Activated CD4-positive, alpha-beta memory T cell treated with anti-CD3 and anti-CD28 coated beads, Interleukin-2, amount 10 ng/mL, durations not matched to agents 7 days and 5 days (primary cell): Measurements from ENCODE around the gene PAN2. TPM values are rescaled to one million over a fixed set of nuclear protein-coding genes. Genes with fewer than 3 reads are reported as not detected.
"Not testable (repeated sequence)": the region's sequence is repeated elsewhere in the genome, so short reads cannot be mapped to it uniquely, and the experiment has no call there.

Experiments
- CTCF ChIA-PET: fragments of 350-600 bp; sonication (Branson Sonifier 250); formaldehyde crosslinking; loops from one replicate; lab custom pipeline; 2021; ENCODE audit warnings: antibody characterized with exemption, inconsistent platforms; lab: Charles Lee
- POLR2A ChIA-PET: fragments of 350-600 bp; sonication (Branson Sonifier 250); formaldehyde crosslinking; loops from one replicate; lab custom pipeline; 2021; ENCODE audit warnings: antibody characterized with exemption; lab: Charles Lee
- DNase-seq: peaks from one replicate; pipeline ENCODE4 v3.0.0-alpha.2; 2020
- H3K27ac Mint-ChIP-seq: one replicate; pipeline ENCODE4 v1.8.0; 2021; ENCODE audit warnings: mild to moderate bottlenecking, mixed read lengths
- H3K27me3 Mint-ChIP-seq: one replicate; pipeline ENCODE4 v1.8.0; 2021; ENCODE audit warnings: mixed read lengths
- H3K36me3 Mint-ChIP-seq: one replicate; pipeline ENCODE4 v1.8.0; 2021; ENCODE audit warnings: low read depth, mixed read lengths
- H3K4me1 Mint-ChIP-seq: one replicate; pipeline ENCODE4 v1.8.0; 2021; ENCODE audit warnings: mixed read lengths
- H3K4me3 Mint-ChIP-seq: one replicate; pipeline ENCODE4 v1.8.0; 2021; ENCODE audit warnings: mild to moderate bottlenecking, mixed read lengths
- H3K9me3 Mint-ChIP-seq: one replicate; pipeline ENCODE4 v1.8.0; 2021; ENCODE audit warnings: mixed read lengths
- total RNA-seq, 2 experiments: library from RNA; stranded (reverse); gene quantifications; one replicate each; pipeline ENCODE4 v1.2.3, GENCODE V29; 2021

Gene PAN2
- total RNA-seq, 2 experiments from 2014 or later = 61.3 to 64.2 TPM

DNA sequence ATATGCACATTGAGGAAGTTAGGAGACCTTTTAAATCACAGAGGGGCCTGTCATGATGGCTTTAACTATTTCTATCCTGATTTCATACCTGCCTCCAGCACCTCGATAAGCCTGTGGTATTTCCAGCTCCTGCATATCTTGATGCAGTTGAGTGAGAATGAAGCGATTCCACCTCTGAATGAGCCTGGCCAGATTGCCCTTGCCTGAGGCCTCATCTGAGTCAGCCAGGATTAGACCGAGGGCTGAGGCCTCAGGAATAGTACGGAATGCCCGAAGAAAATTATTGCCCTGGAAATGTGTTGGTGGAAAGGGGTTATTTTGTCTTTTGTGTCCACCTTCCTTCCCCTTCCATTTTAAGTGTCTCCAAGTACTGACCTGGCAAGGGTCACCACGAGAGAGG, 9.6 kb downstream of the PAN2 start:
- H3K36me3 Mint-ChIP-seq = peaks cover 42% of the 10 kb centered on the region
- H3K9me3 Mint-ChIP-seq = no peaks in the 10 kb centered on the region
- H3K4me1 Mint-ChIP-seq = peaks cover 7% of the 10 kb centered on the region
- H3K4me3 Mint-ChIP-seq = no peak overlapping the region
- DNase-seq = no peak
- no peaks in the 10 kb centered on the region for H3K27me3 Mint-ChIP-seq
- CTCF ChIA-PET = no interaction called here
- no peak overlapping the region for H3K27ac Mint-ChIP-seq
- POLR2A ChIA-PET = interaction anchor here (1.0 to 2.5 kb wide), 4 partner anchors 9 to 14 kb away, joined by 3 to 13 read pairs (median 8); partner anchors contain the start of genes CNPY2, IL23A and PAN2

GRCh38 chr12:56321610-56322009, 12.2 kb downstream of the PAN2 start:
- CTCF ChIA-PET = interaction anchor here (0.7 to 1.5 kb wide), 3 partner anchors 20 to 465 kb away, joined by 3 to 6 read pairs (median 3); no protein-coding TSS in a partner anchor
- H3K4me1 Mint-ChIP-seq, H3K4me3 Mint-ChIP-seq, H3K27ac Mint-ChIP-seq, H3K9me3 Mint-ChIP-seq, H3K27me3 Mint-ChIP-seq, DNase-seq: not testable (repeated sequence)
- POLR2A ChIA-PET = interaction anchor here (0.9 to 2.4 kb wide), 2 partner anchors 11 to 38 kb away, joined by 3 to 10 read pairs; partner anchors contain the start of gene STAT2
- peaks cover 43% of the 10 kb centered on the region for H3K36me3 Mint-ChIP-seq

DNA sequence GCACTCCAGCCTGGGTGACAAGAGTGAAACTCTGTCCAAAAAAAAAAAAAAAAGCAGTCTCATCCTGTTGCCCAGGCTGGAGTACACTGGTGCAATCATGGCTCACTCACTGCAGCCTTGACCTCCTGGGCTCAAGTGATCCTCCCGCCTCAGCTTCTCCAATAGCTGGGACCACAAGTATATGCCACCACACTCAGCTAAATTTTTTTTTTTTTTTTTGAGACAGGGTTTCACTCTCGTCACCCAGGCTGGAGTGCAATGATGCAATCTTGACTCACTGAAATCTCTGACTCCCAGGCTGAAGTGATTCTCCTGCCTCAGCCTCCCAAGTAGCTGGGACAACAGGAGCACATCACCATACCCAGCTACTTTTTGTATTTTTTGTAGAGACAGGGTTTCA, 12.8 kb downstream of the PAN2 start:
- peaks cover 12% of the 10 kb centered on the region for H3K4me1 Mint-ChIP-seq
- H3K4me3 Mint-ChIP-seq = no peak overlapping the region
- no peak overlapping the region for H3K27ac Mint-ChIP-seq
- H3K9me3 Mint-ChIP-seq = no peaks in the 10 kb centered on the region
- ChIA-PET POLR2A (interaction anchor here (0.9 to 2.4 kb wide), 3 partner anchors 11 to 39 kb away, joined by 3 to 10 read pairs (median 3); partner anchors contain the start of gene STAT2), CTCF (interaction anchor here (0.7 to 1.5 kb wide), 3 partner anchors 20 to 465 kb away, joined by 3 to 6 read pairs (median 3); no protein-coding TSS in a partner anchor)
- no peak for DNase-seq
- no peaks in the 10 kb centered on the region for H3K27me3 Mint-ChIP-seq
- H3K36me3 Mint-ChIP-seq = peaks cover 38% of the 10 kb centered on the region

DNA sequence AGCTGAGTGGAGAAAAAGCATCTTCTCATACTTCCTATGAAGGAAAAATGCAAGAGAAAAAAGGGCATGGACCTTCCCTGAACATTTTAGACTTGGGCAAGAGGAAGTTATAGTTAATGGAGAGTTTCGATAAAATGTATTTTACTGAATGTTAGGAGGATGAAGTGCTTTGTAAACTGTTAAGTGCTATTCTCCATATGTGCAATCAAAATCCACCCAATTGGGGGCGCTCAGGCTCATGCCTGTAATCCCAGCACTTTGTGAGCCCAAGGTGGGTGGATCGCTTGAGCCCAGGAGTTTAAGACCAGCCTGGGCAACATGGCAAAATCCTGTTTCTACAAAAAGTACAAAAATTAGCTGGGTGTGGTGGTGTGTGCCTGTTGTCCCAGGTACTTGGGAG, 16.1 kb downstream of the PAN2 start:
- POLR2A ChIA-PET = interaction anchor here (1.2 to 3.8 kb wide), 4 partner anchors 21 to 371 kb away, joined by 3 to 66 read pairs (median 26); partner anchors contain the start of genes IL23A, PTGES3, STAT2 and TIMELESS
- peaks cover 23% of the 10 kb centered on the region for H3K36me3 Mint-ChIP-seq
- no peak for DNase-seq
- H3K27ac Mint-ChIP-seq = no peak overlapping the region
- no peaks in the 10 kb centered on the region for H3K27me3 Mint-ChIP-seq
- H3K4me1 Mint-ChIP-seq = peaks cover 21% of the 10 kb centered on the region
- no peak overlapping the region for H3K4me3 Mint-ChIP-seq
- CTCF ChIA-PET = interaction anchor here (0.9 kb wide), 2 partner anchors 146 to 186 kb away, joined by 3 to 4 read pairs; no protein-coding TSS in a partner anchor
- no peaks in the 10 kb centered on the region for H3K9me3 Mint-ChIP-seq

- Mint-ChIP-seq H3K4me1 (peaks cover 21% of the 10 kb centered on the region), H3K27ac (peak within 1 kb of the TSS; percentile 94), H3K36me3 (peaks cover 24% of the 10 kb centered on the region), H3K4me3 (peak within 1 kb of the TSS; percentile 96), H3K9me3 (no peaks in the 10 kb centered on the region), H3K27me3 (no peaks in the 10 kb centered on the region)
- CTCF ChIA-PET = interaction anchor here (0.6 to 2.6 kb wide), 14 partner anchors 10 to 321 kb away, joined by 3 to 24 read pairs (median 4); partner anchors contain the start of genes ANKRD52, IL23A, RNF41 and SMARCC2
- DNase-seq = peak; percentile 94
- POLR2A ChIA-PET = interaction anchor here (0.7 to 3.8 kb wide), 28 partner anchors 9 to 498 kb away, joined by 3 to 66 read pairs (median 4); partner anchors contain the start of genes ANKRD52, COQ10A, IL23A and MYL6
Observed at GRCh38 chr12:56315622-56316473, 18.0 kb downstream of the PAN2 start, which contains the start of gene CNPY2. CNPY2 (minus strand) TSS chr12:56315988; CDS start chr12:56315217, 771 bp downstream.

DNA sequence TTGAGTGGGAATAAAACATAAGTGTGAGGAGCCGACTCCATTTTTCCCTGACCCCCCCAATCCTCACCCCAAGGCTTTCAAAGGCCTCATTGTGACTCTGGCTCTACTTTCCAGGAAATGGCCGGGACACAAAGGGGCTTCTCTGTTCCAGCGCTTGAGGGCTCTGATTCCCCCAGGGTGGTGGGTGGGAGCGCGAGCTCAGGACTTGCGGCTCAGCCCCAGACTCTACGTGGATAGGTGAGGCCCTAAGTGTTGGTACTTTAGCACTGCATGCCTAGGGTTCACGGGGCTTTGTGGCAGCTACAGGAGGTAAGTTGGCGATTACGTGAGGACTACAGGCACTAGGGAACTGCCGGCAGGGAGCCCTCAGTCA, 18.6 kb downstream of the PAN2 start:
- H3K9me3 Mint-ChIP-seq = no peaks in the 10 kb centered on the region
- POLR2A ChIA-PET = interaction anchor here (0.9 to 3.8 kb wide), 22 partner anchors 10 to 341 kb away, joined by 3 to 66 read pairs (median 5); partner anchors contain the start of genes COQ10A, IL23A, MYL6B and PAN2
- CTCF ChIA-PET = interaction anchor here (1.0 to 2.6 kb wide), 8 partner anchors 10 to 149 kb away, joined by 3 to 24 read pairs (median 6); partner anchors contain the start of genes ANKRD52, IL23A and STAT2
- H3K4me3 Mint-ChIP-seq = peak overlapping the region; percentile 96
- H3K27ac Mint-ChIP-seq = peak overlapping the region; percentile 94
- DNase-seq = peak; percentile 31
- H3K27me3 Mint-ChIP-seq = no peaks in the 10 kb centered on the region
- peaks cover 21% of the 10 kb centered on the region for H3K4me1 Mint-ChIP-seq
- H3K36me3 Mint-ChIP-seq = peaks cover 30% of the 10 kb centered on the region

DNA sequence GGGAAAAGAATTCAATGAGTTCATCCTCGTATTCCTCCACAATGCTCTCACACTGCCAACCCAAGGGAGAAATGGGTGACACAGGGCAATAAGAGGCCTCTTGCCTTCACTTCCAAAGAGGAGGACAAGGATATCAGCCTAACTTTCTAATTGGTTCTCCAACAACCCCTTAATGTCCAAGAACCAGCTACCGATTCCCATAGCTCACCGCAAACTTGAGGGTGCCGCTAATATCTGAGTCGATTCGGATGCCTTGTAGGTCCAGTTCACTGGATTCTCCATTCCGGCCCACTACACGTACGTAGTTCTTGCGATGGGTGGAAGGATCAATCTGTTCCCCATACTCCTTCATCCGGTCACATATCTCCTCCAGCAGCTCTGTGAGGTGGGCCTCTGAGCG, 22.8 kb downstream of the PAN2 start:
- CTCF ChIA-PET = interaction anchor here (0.7 to 2.0 kb wide), 3 partner anchors 53 to 135 kb away, joined by 3 to 6 read pairs (median 5); partner anchors contain the start of genes ANKRD52 and SMARCC2
- POLR2A ChIA-PET = interaction anchor here (1.0 to 5.3 kb wide), 5 partner anchors 11 to 153 kb away, joined by 3 to 35 read pairs (median 3); partner anchors contain the start of genes CS and STAT2
- no peaks in the 10 kb centered on the region for H3K27me3 Mint-ChIP-seq
- H3K4me1 Mint-ChIP-seq = peaks cover 15% of the 10 kb centered on the region
- H3K9me3 Mint-ChIP-seq = no peaks in the 10 kb centered on the region
- no peak overlapping the region for H3K27ac Mint-ChIP-seq
- H3K36me3 Mint-ChIP-seq = peaks cover 28% of the 10 kb centered on the region
- no peak for DNase-seq
- no peak overlapping the region for H3K4me3 Mint-ChIP-seq

DNA sequence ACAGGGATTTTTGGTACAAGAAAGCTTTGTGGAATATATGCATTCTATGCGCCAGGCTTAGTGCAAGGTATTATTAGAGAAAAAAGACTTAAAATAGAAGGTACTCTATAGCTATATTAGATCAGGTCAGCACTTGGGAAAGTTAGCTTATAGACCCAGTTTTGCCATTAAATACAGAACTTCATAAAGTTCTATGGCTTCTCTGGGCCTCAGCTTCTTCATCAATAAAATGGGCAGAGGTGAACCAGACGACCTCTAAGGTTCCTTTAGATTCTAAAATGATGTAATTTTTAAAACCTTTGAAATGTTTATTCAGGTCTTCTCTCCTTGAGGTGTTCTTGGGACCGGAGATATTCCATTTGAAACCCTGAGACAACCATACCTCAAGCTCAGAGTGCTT, 25.1 kb downstream of the PAN2 start:
- H3K4me3 Mint-ChIP-seq = no peak overlapping the region
- H3K27ac Mint-ChIP-seq = no peak overlapping the region
- DNase-seq = no peak
- H3K9me3 Mint-ChIP-seq = no peaks in the 10 kb centered on the region
- CTCF ChIA-PET = interaction anchor here (0.7 to 1.2 kb wide), 4 partner anchors 20 to 118 kb away, joined by 3 read pairs; partner anchors contain the start of gene STAT2
- peaks cover 24% of the 10 kb centered on the region for H3K36me3 Mint-ChIP-seq
- no peaks in the 10 kb centered on the region for H3K4me1 Mint-ChIP-seq
- POLR2A ChIA-PET = interaction anchor here (3.9 to 5.3 kb wide), 2 partner anchors 9 to 51 kb away, joined by 16 to 35 read pairs; partner anchors contain the start of genes CS and STAT2
- no peaks in the 10 kb centered on the region for H3K27me3 Mint-ChIP-seq

DNA sequence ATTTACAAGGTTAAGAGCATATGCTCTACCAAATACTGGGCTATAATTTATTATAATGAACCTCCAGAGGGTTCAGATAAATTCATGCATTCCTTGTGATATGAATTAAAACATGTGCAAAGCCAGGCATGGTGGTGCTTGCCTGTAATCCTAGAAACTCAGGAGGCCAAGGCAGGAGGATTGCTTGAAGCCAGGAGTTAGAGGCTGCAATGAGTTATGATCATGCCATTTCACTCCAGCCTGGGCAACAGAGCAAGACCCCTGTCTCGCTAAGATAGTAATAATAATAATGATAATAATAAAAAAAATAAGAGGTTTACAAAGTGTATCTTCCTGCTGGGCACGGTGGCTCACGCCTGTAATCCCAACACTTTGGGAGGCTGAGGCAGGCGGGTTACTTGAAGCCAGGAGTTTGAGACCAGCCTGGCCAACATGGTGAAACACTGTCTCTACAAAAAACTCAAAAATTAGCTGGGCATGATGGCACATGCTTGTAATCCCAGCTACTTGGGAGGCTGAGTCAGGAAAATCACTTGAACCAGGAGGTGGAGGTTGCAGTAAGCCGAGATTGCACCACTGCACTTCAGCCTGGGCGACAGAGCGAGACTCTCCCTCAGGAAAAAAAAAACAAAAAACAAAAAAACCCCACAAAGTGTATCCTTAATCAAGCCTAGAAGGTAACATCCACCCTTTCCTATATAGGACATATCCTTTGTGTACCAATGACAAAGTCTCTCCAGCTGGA, 26.4 kb downstream of the PAN2 start:
- H3K27me3 Mint-ChIP-seq = no peaks in the 10 kb centered on the region
- CTCF ChIA-PET = no interaction called here
- POLR2A ChIA-PET = interaction anchor here (3.9 kb wide), 1 partner anchor 52 kb away, joined by 16 read pairs; the partner anchor contains the start of gene STAT2

DNA sequence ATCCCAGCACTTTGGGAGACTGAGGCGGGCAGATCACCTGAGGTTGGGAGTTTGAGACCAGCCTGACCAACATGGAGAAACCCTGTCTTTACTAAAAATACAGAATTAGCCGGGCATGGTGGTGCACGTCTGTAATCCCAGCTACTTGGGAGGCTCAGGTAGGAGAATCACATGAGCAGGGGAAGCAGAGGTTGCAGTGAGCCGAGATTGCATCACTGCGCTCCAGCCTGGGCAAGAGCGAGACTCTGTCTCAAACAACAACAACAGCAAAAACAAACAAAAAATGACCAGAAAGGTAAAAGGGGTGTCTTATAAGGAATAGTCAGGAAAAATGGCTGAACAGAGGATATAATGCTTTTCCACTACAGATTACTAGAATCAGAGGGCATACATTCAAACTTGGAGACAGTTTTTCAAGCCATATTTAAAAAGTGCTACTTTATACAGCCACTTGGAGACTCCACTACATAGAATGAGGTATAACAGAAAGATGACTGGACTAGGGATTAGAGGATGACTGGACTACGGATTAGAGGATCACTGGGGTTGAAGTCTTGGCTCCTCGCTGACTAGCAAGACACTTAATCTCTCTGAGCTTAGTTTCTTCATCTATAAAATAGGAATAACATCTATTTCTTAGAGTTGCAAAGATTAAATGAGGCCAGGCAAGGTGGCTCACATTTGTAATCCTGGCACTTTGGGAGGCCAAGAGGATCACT, 28.8 kb downstream of the PAN2 start:
- peaks cover 10% of the 10 kb centered on the region for H3K36me3 Mint-ChIP-seq
- H3K4me3 Mint-ChIP-seq = no peak overlapping the region
- H3K27ac Mint-ChIP-seq = no peak overlapping the region
- POLR2A ChIA-PET = interaction anchor here (0.9 kb wide), 1 partner anchor 11 kb away, joined by 3 read pairs; the partner anchor contains the start of gene CNPY2
- no peaks in the 10 kb centered on the region for H3K27me3 Mint-ChIP-seq
- H3K9me3 Mint-ChIP-seq = no peaks in the 10 kb centered on the region
- H3K4me1 Mint-ChIP-seq = peaks cover 19% of the 10 kb centered on the region
- no peak for DNase-seq
- CTCF ChIA-PET = interaction anchor here (0.5 kb wide), 1 partner anchor 8 kb away, joined by 3 read pairs; no protein-coding TSS in a partner anchor

More for the DNA sequence above, 26.4 kb downstream of the PAN2 start:
- Mint-ChIP-seq H3K27ac (no peak overlapping the region), H3K36me3 (peaks cover 24% of the 10 kb centered on the region), H3K9me3 (no peaks in the 10 kb centered on the region), H3K4me3 (no peak overlapping the region), H3K4me1 (peaks cover under 1% of the 10 kb centered on the region)
- DNase-seq = no peak

DNA sequence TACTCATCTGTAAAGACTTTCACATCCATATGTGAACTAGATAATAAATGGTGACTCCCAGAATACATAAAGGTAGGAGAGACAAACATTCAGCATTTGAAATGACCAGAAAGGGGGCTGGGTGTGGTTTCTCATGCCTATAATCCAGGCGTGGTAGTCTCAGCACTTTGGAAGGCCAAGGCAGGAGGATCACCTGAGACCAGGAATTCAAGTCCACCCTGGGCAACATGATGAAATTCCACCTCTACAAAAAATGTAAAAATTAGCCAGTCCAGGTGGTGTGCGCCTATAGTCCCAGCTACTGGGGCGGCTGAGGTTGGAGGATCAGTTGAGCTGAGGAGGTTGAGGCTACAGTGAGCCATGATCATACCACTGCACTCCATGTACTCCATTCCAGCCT, 29.5 kb downstream of the PAN2 start:
- Mint-ChIP-seq H3K9me3 (no peaks in the 10 kb centered on the region), H3K27ac (no peak overlapping the region), H3K4me1 (peaks cover 19% of the 10 kb centered on the region), H3K4me3 (no peak overlapping the region), H3K36me3 (peaks cover 5% of the 10 kb centered on the region), H3K27me3 (no peaks in the 10 kb centered on the region)
- DNase-seq = no peak
- POLR2A ChIA-PET = interaction anchor here (0.9 kb wide), 1 partner anchor 12 kb away, joined by 3 read pairs; the partner anchor contains the start of gene CNPY2
- CTCF ChIA-PET = interaction anchor here (0.5 kb wide), 1 partner anchor 9 kb away, joined by 3 read pairs; no protein-coding TSS in a partner anchor
